GM21381 (cell line): ENCODE measurements around the gene PRKCH.
"Not testable (repeated sequence)": the region's sequence is repeated elsewhere in the genome, so short reads cannot be mapped to it uniquely, and the experiment has no call there.

ENCODE experiments used
- ATAC-seq: cut with Tn5 transposase; IDR thresholded peaks from one replicate; pipeline ENCODE4 v1.9.1; 2021; ENCODE audit warnings: mild to moderate bottlenecking, moderate library complexity; ENCODE audit not compliant: unreplicated experiment

Gene PRKCH

GRCh38 chr14:61524936-61525292 is 203.5 kb downstream of the PRKCH start:
- ATAC-seq = no peak

DNA sequence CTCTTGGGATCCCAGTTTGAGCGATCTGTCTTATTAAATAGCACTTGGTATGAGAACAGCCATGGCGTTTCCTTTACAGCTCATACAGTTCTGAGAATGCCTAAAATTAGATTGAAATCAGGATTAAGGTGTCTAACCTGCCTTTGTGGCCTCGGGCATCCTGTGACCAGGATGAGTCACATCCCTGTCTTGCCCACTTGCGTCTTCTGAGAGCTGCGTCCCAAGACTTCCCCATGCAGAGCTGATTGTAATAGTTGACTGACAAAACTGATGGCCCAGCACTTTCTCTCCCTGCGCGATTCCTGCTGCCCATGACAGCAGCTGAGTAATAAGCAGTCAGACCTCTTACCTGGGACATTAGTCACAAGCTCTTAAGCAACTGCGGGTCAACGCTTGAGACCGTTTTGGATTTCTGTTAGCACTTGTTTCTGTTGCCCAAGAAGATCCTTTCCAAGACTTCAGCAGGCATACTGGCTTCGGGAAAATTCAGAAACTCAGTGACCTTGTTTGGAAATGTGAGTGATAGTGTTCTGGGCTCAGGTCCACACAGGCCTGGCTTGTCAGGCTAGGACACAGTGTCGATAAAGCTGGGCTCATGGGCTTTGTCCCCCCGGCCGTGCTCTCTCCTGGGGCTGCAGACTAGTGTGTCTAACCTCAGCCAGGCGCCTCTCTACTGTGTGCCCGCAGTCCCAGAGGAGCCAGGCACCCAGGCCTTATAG is 204.1 kb downstream of the PRKCH start:
- ATAC-seq = peak; percentile 87

GRCh38 chr14:61526405-61527312 is 205.3 kb downstream of the PRKCH start:
- no peak for ATAC-seq

GRCh38 chr14:61527325-61528100 is 206.1 kb downstream of the PRKCH start:
- no peak for ATAC-seq

DNA sequence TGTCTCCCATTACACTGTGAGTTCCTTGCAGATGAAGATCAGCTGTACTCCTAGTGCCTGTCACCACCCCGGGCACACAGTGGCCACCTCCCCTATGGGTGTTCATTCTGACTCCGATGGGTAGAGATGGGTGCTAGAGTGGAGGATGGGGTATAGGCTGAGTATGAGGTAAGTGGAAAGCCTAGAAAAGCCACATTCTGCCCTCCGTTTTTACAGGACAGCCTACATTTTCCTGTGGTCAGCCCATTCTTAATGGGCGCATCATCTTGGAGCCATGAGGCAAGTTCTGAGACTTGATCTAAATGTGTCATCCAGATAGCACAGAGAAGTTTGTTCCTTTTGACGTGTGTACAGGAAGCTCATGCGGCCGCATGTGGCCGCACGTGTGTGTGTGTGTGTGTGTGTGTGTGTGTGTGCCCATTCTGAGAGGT is 207.2 kb downstream of the PRKCH start:
- no peak for ATAC-seq

GRCh38 chr14:61529360-61529759 is 208.0 kb downstream of the PRKCH start:
- ATAC-seq = not testable (repeated sequence)

- ATAC-seq = no peak
Measured at GRCh38 chr14:61530296-61530695, 208.9 kb downstream of the PRKCH start.

DNA sequence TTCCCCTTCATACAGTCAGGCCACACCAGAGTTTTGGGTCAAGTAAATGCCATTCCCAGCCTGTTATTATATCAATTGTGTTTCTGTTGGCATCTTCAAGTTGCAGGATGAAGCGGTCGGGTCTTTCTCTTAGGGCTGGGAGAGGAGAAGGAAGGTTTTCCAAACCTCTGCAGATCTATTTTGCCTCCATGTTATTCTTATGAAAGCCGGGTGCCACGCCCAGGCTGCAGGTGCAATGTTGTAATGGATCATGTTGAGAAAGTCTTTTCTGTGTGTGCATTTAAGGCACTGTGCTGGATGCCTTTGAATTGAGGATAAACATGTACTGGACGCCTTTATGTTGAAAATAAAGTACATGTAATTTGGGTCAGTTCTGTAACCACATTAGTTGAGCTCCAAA is 209.5 kb downstream of the PRKCH start:
- no peak for ATAC-seq

- ATAC-seq = no peak
Measured at GRCh38 chr14:61531465-61532122, 210.2 kb downstream of the PRKCH start.

GRCh38 chr14:61532123-61532505 is 210.7 kb downstream of the PRKCH start:
- no peak for ATAC-seq

GRCh38 chr14:61532763-61533162 is 211.4 kb downstream of the PRKCH start:
- ATAC-seq = no peak

GRCh38 chr14:61533513-61534255 is 212.3 kb downstream of the PRKCH start:
- no peak for ATAC-seq

DNA sequence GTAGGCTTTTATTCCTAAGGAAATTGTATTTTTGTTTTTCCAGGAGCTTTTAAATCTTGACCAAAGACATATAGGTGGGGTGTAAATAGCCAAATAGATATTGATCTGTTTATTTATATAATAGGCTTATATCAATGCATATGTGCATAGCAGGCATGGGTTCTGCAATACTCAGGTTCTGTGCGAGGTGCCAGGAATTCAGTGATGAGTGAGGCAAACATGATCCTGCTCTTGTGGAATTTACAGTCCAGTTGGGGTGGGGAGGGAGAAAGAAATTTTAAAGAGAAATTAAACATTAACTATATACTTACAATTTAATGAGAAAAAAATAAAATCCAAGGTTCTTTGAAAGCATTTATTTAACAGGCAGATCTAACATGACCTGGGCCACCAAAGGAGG is 213.7 kb downstream of the PRKCH start:
- ATAC-seq = no peak

DNA sequence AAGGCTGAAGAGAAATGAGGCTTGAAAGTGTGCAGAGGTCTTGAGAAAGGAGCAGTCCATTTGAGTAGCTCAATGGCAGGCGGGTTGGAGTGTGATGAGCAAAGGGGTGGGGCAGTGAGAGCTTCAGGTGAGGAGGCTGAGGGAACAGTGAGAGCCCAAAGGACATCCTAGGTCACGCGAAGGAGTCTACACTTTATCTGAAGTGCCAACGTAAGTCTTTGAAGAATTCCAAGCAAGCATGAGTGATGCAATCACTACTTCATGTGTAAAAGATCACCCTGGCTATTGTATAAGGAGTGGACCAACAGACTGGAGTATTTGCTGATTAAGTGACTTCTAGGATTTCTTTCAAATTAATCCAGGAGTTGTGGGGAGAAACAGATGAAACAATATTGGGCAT is 214.1 kb downstream of the PRKCH start:
- ATAC-seq = no peak

DNA sequence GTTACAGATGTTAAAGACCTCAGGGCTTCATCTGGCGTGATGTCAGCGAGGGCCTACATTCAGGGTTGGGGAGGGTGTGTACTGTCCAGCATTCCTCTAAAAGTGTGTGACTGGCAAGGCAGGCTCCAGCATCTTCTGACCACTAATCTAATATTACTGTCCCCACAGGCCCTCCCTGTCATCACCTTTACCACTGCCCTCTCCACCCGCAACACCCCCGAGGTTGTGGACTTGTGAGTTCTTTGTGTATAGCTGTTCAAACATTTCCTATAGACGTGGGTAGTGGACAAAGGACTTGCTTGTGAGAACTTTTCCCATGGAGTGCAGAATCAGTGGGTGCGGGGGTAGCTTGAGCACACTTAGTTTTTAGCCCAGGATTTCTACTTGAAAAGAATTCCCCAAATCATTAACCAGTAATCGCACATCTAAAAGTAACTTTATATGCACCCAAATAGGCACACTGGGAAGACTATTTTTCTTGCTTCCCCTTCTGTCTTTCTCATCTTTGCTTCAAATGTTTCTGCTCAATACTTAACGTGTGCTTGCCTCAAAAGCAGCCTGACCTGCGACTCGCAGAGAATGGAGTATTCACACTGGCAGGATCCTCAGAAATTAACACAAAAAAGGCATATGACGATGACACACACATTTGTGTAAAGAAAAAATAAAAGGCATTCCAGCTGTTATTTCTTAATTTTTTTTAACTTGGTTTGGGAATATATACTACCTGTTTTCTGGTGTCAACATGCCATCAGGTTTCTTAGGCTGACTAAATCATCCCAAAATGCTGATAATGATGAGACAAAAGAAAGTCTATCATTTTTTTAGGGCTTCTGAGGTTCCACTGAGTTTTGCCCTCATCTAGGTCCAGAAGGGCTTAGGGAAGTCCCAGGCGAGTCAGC is 215.5 kb downstream of the PRKCH start:
- no peak for ATAC-seq

GRCh38 chr14:61537563-61538463 is 216.4 kb downstream of the PRKCH start:
- peak; percentile 56 for ATAC-seq

DNA sequence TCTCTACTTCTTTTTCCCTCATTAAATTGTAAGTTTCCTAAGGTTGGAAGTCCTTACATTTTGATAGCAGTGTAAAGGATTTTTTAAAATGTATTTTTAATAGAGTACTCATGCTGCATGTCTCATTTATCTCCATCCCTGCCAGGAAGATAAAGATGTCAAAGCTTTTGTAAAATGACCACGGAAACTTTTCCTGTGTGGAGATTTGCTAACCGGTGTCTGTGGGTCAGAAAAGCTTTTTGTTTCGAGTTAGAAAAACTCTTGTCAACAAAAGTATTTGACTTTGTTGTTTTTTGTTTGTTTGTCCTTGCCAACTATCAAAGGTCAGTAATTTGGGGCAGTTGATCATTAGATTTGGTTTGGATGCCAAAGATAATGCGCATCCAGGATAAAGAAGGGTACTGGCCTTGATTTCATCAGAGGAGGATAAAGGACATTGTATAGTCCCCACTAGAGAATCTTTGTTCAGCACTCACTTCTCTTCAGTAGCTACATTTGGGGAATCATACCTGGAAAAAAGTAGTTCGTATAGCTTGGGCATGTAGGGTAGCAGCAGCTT is 217.2 kb downstream of the PRKCH start:
- ATAC-seq = no peak

DNA sequence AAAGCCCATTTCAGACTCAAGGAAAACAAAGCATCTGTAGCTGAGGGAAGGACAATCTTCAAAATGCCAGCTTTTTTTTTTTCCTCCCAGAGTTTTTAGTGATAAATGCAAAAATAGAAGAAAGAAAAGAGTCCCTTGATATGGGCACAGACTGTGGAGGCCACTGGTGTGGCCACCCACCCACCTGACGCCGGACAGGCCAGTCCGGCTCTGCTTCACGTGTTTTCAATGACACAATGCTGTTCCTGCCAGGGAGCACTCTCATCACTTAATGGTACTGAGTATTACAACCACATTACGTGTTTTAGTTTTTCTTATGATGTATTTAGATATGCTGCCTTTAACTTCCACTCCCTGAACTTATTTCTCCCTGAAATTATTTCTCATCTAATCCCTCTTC is 218.3 kb downstream of the PRKCH start:
- ATAC-seq = no peak
